HL-60 (cell line): Measurements from ENCODE around the gene MAJIN.

Experiments used
- DNase-seq, 2 experiments: peaks; one replicate each; pipeline ENCODE4 v3.0.0-alpha.2; 2010 to 2020; ENCODE audit warnings: low read depth in 1 of 2, low spot score in 1 of 2
- H3K27ac ChIP-seq: fragments of 250-450 bp; sonication (Bioruptor Pico); replicated peaks from 2 replicates; pipeline ENCODE4 v1.5.1; 2020; ENCODE audit warnings: mild to moderate bottlenecking, moderate library complexity
- H3K27me3 ChIP-seq: fragments of 250-450 bp; sonication (Bioruptor Pico); 2 replicates; pipeline ENCODE4 v1.5.1; 2021; ENCODE audit warnings: mild to moderate bottlenecking, moderate library complexity; ENCODE audit not compliant: insufficient read depth, poor library complexity, severe bottlenecking
- H3K4me3 ChIP-seq: replicated peaks from 2 replicates; pipeline ENCODE4 v1.5.1; 2011; ENCODE audit warnings: mild to moderate bottlenecking, control low read depth, low read length; ENCODE audit not compliant: insufficient read depth
- GABPA ChIP-seq: IDR thresholded peaks from 2 replicates; pipeline ENCODE4 v1.6.1; 2012; ENCODE audit warnings: low read depth
- POLR2AphosphoS5 ChIP-seq: IDR thresholded peaks from 2 replicates; pipeline ENCODE4 v1.6.1; 2012; ENCODE audit warnings: low read depth
- SPI1 ChIP-seq: IDR thresholded peaks from 2 replicates; pipeline ENCODE4 v1.6.1; 2012; ENCODE audit warnings: low read depth, mild to moderate bottlenecking, borderline replicate concordance
- TF ChIP-seq, protein P1 (sequence below): IDR thresholded peaks from 2 replicates; pipeline ENCODE4 v1.6.1; 2012; ENCODE audit warnings: low read depth; ENCODE audit not compliant: insufficient replicate concordance
- TF ChIP-seq, protein P2 (sequence below): IDR thresholded peaks from one replicate; pipeline ENCODE4 v1.5.1; 2011; ENCODE audit warnings: low read length, control low read depth, inconsistent platforms; ENCODE audit not compliant: insufficient read depth

MAJIN gene

DNA sequence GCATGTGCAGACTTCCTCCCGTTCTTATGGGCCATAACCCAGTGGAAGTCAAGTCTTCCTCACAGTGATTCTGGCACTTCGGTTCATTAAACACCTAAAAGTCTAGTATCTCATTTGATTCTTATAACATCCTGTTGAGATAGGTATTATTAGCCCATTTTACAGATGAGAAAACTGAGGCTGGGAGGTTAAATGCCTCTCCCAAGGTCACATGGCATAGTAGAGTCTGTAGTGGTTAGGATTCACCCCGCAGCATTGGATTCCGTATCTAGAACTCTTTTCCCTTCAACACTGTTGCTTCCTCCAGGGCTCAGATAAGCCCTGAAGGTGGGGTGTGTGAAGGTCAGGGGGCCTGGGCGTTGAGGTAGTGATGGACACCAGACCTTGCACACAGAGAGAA lies 39.6 kb downstream of the MAJIN start:
- TF ChIP-seq SPI1 (no peak), POLR2AphosphoS5 (no peak), GABPA (no peak)
- TF ChIP-seq, protein P1, sequence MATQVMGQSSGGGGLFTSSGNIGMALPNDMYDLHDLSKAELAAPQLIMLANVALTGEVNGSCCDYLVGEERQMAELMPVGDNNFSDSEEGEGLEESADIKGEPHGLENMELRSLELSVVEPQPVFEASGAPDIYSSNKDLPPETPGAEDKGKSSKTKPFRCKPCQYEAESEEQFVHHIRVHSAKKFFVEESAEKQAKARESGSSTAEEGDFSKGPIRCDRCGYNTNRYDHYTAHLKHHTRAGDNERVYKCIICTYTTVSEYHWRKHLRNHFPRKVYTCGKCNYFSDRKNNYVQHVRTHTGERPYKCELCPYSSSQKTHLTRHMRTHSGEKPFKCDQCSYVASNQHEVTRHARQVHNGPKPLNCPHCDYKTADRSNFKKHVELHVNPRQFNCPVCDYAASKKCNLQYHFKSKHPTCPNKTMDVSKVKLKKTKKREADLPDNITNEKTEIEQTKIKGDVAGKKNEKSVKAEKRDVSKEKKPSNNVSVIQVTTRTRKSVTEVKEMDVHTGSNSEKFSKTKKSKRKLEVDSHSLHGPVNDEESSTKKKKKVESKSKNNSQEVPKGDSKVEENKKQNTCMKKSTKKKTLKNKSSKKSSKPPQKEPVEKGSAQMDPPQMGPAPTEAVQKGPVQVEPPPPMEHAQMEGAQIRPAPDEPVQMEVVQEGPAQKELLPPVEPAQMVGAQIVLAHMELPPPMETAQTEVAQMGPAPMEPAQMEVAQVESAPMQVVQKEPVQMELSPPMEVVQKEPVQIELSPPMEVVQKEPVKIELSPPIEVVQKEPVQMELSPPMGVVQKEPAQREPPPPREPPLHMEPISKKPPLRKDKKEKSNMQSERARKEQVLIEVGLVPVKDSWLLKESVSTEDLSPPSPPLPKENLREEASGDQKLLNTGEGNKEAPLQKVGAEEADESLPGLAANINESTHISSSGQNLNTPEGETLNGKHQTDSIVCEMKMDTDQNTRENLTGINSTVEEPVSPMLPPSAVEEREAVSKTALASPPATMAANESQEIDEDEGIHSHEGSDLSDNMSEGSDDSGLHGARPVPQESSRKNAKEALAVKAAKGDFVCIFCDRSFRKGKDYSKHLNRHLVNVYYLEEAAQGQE = no peak
- TF ChIP-seq, protein P2, sequence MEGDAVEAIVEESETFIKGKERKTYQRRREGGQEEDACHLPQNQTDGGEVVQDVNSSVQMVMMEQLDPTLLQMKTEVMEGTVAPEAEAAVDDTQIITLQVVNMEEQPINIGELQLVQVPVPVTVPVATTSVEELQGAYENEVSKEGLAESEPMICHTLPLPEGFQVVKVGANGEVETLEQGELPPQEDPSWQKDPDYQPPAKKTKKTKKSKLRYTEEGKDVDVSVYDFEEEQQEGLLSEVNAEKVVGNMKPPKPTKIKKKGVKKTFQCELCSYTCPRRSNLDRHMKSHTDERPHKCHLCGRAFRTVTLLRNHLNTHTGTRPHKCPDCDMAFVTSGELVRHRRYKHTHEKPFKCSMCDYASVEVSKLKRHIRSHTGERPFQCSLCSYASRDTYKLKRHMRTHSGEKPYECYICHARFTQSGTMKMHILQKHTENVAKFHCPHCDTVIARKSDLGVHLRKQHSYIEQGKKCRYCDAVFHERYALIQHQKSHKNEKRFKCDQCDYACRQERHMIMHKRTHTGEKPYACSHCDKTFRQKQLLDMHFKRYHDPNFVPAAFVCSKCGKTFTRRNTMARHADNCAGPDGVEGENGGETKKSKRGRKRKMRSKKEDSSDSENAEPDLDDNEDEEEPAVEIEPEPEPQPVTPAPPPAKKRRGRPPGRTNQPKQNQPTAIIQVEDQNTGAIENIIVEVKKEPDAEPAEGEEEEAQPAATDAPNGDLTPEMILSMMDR = no peak
- Histone ChIP-seq H3K27ac (no peak overlapping the region), H3K4me3 (no peak overlapping the region), H3K27me3 (no peaks in the 10 kb centered on the region)
- no peak for DNase-seq

DNA sequence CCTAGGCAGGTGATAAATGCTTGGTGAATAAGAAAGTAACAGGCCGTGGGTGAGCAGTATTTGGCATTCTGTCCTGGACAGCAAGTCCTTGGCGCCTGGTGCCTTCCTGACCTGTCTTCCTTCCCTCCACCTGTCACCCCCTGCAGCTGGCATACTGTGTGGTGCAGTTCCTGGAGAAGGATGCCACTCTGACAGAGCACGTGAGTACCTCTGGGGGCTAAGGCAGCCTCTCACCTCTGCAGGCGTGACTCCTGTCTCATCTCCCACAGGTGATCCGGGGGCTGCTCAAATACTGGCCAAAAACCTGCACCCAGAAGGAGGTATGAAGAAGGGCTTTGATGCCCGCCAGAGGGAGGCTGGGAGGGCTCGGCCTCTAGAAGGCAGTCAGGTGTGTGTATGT lies 40.6 kb downstream of the MAJIN start:
- TF ChIP-seq, protein P2 = no peak
- TF ChIP-seq POLR2AphosphoS5 = no peak
- TF ChIP-seq, protein P1 = no peak
- no peak for TF ChIP-seq GABPA
- TF ChIP-seq SPI1 = no peak
- no peak overlapping the region for H3K27ac ChIP-seq
- no peak overlapping the region for H3K4me3 ChIP-seq
- no peaks in the 10 kb centered on the region for H3K27me3 ChIP-seq
- DNase-seq = no peak

DNA sequence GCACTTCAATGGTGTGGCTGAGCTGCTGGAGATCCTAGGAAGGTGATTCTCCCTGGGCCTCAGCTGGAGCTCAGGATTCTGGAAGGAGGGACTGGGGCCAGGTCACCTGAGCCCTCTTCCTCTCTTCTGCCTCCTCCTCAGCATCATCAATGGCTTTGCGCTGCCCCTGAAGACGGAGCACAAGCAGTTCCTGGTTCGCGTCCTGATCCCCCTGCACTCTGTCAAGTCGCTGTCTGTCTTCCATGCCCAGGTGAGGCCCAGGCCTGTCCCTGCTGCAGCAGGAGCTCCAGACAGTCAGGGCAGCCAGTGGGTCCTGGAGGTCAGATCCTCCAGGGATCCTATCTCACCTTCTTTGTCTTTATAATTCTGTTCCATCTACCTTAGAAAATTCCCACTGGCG lies 41.6 kb downstream of the MAJIN start:
- no peaks in the 10 kb centered on the region for H3K27me3 ChIP-seq
- no peak overlapping the region for H3K27ac ChIP-seq
- no peak for TF ChIP-seq GABPA
- TF ChIP-seq, protein P2 = no peak
- TF ChIP-seq, protein P1 = no peak
- TF ChIP-seq SPI1 = no peak
- no peak for TF ChIP-seq POLR2AphosphoS5
- H3K4me3 ChIP-seq = no peak overlapping the region
- DNase-seq = no peak
